GM20431 (cell line): ENCODE measurements around the gene CCDC81.
"Not testable (repeated sequence)": the region's sequence is repeated elsewhere in the genome, so short reads cannot be mapped to it uniquely, and the experiment has no call there.

Source experiments
- in situ Hi-C: fragments of 300-500 bp; cut with MseI, MboI; formaldehyde crosslinking; loops from one replicate; pipeline ENCODE4 v1.15.0; 2020; ENCODE audit warnings: low sequenced_read_pairs; ENCODE audit not compliant: unreplicated experiment

The CCDC81 gene

DNA sequence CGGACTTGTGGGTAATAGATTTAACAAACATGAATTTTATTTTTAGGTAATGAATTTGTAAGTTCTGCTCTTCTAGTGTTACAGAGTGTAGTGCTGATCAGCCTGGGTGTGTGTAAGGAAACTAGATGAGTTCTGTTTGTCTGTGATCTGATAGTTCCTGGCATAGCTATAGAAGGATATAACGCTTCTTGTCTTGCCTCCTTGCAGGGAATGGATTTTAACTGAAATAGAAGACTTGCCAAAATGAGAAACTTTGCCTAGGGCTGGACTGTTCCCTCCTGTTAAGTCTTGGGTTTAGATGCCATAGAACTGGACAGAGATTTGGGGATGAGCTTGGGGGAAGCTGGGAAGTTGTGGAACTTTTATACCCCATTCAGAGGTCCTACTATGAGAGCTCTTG lies 11.6 kb downstream of the CCDC81 start:
- in situ Hi-C loops: no loop called here

DNA sequence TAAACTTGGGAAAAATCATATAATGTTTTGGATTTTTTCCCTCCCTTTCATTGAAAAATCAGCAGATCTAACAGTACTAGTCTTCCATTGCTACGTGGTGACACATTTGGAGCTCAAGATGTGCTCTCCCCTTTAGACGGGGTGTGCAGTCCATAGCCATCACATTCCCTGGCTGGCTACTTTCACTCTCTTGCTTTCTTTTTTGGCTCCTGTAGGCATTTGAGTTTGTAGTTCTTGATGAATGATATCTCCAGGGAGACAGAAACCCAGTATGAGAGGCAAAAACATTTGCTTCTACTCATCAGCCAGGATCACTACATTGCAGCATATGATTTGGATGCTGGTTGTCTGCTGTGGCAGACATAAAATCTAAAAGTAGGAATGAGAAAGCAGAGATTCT lies 12.1 kb downstream of the CCDC81 start:
- in situ Hi-C loops: no loop called here

DNA sequence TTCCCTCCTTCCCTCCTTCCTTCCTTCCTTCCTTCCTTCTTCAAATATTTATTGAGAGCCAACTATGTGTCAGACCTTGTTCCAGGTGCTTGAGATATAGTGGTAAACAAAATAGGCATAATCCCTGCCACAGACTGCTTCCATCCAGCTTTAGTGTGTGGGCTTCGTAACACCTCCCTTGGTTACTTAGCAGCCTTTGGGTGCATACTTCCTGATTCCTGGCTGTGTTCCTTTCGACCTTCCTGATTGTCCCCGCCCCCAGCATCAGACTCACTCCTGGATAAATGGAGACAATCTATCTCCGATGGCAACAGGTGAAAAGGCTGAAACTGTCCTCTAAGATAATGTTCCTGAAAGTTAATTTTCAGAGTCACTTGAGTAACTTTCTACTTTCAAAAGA lies 13.5 kb downstream of the CCDC81 start:
- in situ Hi-C loops: no loop called here

DNA sequence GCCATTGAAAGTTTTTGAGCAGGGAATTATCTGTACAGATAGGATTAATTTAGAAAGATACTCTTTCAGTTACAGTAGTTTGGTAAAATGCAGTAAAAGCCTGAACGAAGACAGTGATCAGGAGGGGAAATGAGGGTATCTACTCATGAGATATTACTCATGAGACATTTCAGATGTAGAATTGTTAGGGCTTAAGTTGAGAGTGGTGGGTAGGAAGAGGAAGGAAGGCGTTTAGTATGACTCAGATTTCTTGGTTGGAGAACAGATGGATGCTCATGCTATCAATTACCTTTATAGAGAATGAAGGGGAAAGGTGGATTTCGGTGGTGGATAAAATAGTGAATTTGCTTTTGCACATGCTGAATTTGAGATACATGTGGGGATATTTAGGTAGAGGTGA lies 15.8 kb downstream of the CCDC81 start:
- in situ Hi-C loops: no loop called here

DNA sequence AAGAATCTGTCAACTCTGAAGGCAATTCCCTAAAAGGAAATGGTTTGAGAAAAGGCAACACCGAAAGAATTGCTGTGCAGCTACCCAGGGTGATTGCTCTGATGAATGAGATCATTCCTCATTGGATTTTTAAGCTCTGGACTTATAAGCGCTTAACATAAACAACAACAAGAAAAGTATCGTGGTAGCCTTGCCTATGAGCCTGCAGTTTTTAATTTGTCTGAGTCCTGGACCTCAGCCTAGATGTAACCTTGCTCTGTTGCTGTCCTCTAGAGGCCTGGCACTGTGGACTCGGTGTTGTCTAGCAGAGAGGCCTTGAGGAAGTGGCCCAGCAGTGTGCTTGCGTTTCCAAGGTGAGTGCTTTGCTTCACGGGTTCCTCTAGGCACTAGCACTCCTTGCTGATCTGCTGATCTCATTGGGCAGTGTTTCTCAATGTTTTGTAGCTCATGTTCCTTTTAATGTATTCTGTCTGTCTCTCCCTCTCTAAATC lies 20.4 kb downstream of the CCDC81 start:
- in situ Hi-C loops: no loop called here

DNA sequence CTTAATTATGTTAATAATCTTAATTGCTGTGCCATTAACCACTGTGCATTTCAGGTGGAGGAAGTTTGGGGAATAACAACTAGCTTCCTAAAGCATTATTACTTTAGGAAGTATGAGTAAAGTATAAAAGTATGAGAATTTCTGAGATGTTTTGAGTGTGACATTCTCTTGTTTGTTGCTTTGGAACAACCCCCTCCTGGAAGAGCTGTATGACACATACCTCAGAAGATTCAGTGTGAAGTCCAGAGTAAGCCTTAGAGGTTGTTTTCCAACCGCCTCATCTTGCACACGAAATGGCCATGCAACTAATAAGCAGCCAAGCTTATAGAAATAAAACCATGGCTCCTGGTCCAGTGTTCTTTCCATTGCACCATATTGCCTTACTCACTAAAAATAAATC lies 21.7 kb downstream of the CCDC81 start:
- in situ Hi-C loops: no loop called here

DNA sequence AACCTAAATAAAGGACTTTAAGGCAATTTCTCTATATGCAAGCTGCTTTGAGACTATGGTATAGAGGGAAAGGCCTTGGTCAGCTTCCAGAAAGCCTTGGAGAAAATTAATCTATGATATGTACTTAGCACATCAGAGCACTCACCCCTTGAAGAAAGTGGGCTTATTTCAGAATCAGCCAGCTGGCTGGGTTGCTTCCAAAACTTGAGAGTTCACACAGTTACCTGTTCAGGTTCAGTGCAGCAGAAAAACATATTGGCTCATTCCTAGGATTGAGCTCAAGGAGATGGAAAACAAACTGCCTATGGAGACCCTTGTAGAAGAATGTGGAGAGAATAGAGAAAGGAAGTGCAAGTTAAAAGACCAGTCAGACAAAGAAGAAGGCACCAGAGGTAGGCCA lies 22.7 kb downstream of the CCDC81 start:
- in situ Hi-C loops: no loop called here

DNA sequence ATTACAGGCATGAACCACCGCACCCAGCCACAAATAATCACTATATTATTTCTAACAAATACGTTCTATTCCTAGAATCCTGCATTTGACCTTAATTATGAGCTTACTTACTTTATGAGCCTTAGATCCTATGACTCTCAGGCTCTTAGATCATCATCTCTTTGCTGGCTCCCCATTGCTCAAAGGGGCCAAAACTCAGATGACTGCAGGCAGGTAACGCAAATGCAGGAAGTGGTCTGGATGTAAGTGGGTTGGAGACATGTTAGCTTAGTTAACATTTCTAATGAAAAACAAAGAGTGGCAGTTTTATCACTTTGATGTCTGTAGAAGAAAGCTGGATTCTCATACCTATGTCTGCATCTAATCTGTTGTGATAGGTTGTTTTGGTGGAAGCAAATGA lies 23.4 kb downstream of the CCDC81 start:
- in situ Hi-C loops: no loop called here

DNA sequence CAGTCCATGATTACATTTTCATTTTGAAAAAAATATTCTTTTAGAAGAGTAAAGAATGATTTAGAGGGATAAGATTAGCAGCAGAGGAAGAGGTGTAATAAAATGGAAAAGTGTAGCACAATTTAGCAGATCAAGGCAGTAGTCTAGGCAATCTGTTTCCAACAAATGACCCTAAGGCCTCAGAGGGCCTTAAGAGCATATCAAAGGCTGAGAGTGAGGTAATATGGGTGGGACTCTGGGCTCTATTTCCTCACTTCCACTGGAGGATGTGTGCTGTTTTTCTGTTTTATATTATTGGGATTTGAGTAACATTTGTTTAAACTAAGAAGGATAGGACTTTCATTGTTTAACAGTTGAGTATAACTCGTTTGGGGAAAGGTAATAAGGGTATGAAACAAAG lies 28.8 kb downstream of the CCDC81 start:
- in situ Hi-C loops: no loop called here

DNA sequence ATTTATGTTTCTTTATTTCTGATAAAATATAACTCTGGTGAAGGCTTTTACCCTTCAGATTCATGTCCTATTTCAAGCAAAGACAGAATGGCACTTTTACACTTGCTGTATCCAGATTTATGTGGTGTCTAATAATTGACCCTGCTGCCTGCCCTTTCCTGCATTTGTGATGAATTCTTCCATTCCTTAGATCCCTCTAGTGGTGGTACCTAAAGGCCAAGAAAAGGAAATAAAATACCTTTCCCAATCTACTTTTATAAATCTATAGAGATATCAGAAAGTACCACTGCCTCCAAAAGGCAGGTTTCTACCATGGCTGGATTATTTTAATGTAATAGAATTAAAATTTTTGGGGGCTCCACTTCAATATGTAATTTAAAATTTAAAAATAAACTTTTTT lies 34.2 kb downstream of the CCDC81 start:
- in situ Hi-C loops: no loop called here

DNA sequence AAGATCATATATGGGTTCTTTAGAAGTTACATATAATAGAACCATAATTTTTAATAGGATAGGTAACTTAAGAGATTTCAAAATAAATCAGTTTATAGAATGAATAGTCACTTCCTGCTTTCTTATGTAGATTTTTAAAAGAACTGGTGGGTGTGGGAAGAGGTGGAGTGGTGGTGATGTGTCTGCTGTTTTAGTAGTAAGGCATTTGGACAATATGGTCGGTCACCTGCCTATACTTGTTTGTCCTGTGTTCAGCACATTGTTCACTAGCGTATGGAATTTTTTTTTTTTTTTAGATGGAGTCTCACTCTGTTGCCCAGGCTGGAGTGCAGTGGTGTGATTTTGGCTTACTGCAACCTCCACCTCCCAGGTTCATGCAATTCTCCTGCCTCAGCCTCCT lies 39.3 kb downstream of the CCDC81 start:
- in situ Hi-C loops: no loop called here

DNA sequence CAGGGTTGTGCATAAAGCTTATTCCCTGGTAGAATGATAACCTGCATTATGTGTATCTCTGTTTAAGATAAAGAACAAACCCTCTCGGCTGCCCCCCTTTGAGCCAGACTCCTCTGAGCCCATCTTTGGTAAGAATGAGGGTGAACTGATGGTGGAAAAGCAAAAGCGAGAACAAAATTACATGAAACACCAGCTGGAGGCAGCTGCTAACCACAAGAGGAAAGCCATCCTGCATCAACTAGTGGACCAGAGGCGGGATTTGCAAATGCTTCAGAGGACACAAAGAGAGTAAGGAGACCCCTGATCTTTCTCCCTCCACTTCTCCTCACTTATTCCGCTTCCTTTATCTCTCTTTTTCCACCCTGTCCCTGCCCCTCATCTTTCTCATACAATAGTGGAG lies 40.3 kb downstream of the CCDC81 start:
- in situ Hi-C loops: no loop called here

DNA sequence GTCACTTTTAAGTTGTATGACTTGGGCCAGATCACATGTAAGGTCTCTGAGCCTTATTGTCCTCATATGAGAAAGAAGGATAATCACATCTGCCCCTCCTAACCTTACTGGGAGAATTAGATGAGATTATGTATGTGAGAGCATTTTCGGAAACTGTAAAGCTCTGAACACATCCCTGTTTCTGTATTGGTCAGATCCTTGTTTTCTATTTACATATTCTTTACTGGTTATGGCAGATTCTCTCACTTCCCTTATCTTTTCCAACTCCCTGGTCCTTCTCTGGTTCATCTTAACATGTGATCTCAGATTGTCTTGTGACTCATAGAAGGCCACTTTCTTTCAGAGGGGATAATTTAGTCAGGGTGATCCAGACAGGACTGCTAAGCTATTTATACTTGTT lies 41.8 kb downstream of the CCDC81 start:
- in situ Hi-C loops: no loop called here

DNA sequence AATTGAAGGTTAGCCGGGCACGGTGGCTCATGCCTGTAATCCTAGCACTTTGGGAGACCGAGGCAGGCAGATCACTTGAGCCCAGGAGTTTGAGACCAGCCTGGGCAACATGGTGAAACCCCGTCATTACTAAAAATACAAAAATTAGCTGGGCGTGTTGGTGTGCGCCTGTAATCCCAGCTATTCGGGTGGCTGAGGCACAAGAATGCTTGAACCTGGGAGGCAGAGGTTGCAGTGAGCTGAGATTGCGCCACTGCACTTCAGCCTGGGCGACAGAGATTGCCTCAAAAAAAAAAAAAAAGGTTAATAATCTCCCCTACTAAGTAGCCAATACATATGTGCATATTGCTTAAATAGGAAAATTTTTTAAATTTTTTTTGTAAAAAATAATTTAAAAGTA lies 42.3 kb downstream of the CCDC81 start:
- in situ Hi-C loops: not testable (repeated sequence)

DNA sequence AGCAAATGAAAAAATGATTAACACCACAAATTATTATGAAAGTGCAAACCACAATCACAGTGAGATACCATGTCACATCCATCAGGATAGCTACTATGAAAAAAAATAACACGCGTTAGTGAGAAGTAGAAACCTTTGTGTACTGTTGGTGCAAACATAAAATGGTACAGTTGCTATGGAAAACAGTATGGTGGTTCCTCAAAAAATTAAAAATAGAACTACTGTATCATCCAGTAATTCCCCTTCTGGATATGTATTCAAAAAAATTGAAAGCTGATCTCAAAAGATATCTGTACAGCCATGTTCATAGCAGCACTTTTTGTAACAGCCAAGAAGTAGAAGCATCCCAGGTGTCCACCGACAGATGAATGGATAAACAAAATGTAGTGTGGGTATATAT lies 43.4 kb downstream of the CCDC81 start:
- in situ Hi-C loops: no loop called here

DNA sequence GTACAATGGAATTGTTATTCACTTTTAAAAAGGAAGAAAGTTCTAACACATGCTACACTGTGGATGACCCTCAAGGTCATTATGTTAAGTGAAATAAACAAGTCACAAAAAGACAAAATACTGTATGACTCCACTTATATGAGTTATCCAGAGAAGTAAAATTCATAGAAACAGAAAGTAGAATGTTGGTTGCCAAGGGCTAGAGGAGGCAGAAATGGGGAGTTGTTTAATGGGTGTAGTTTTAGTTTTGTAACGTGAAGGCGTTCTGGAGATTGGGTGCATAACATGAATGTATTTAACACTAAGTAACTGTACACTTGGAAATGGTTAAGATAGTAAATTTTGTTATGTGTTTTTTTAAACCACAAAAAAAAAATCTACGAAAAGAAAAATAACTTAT lies 43.8 kb downstream of the CCDC81 start:
- in situ Hi-C loops: no loop called here

DNA sequence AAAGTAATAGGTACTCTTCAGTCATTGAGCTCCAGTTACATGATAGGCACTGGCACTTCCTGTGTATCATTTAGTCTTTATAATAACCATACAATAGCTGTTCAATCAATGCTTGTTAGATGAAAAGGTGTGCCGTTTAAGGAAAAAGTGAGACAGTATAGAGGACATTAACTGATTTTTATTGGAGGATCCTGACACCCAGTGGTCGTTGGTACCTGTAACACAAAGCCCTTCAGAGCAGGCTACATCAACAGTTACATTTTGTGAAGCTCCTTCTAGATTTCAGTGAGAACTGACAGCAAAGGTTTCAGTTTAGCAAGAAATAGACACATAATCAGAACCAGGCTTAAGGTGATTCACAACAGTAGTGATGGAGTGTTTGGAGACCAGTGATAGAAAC lies 44.2 kb downstream of the CCDC81 start:
- in situ Hi-C loops: no loop called here

DNA sequence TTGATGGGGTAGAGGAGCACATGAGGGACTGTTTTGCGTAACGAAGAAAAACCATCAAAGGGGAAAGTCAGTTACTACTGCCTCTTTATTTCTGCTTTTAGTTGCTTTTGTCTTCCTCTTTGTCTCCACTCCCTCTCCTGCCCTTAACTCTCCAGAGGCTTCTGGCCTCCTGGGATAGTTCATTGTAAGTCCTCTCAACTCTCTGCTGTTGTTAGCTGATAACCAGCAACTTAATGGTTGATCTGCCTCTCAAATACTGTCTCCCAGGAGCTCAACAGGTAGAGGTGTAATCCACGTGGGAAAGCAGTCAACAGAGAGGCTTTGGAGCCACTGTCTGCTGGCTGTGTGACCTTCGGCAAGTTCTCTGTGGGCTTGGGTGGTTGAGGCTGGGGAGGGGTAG lies 47.3 kb downstream of the CCDC81 start:
- in situ Hi-C loops: no loop called here

DNA sequence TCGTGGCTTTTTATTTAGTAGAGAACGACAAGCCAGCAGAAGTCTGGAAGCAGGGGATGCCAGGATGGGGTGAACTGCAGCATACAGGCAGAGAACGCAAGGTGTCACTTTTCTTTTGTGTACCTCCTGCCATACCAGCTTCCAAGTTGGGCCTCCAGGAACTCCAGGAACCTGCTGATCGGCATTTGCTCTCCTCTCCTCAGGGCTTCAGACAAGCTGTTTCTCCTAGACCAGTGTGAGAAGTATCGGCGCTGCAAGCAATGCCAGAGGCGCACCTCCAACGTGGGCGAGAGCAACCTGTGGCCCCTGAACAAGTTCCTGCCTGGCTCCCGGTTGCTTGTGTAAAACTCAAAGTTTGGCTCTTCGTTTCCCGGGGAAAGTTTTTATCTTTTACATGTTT lies 47.7 kb downstream of the CCDC81 start:
- in situ Hi-C loops: no loop called here

DNA sequence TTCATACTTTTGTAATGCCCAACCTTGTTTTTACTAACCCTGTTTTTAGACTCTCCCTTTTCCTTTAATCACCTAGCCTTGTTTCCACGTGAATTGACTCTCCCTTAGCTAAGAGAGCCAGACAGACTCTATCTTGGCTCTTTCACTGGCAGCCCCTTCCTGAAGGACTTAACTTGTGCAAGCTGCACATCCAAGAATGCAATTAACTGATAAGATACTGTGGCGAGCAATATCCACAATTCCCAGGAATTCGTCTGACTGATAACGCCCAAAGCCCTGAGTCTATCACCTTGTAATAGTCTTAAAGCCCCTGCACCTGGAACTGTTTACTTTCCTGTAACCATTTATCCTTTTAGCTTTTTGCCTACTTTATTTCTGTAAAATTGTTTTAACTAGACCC lies 48.8 kb downstream of the CCDC81 start:
- in situ Hi-C loops: not testable (repeated sequence)

DNA sequence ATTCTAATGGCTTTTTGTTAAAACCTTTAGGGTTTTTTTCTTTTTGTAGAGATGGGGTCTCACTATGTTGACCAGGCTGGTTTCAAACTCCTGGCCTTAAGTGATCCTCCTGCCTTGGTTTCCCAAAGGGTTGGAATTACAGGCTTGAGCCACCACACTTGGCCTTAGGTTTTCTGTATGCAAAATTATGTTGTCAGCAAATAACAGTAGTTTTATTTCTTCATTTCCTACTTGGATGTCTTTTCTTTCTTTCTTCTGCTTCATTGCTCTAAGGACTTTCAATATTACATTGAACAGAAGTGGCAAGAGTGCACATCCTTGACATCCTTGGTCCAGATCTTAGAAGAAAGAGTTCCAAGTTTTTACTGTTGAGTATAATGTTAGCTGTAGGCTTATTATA lies 52.8 kb downstream of the CCDC81 start:
- in situ Hi-C loops: no loop called here

DNA sequence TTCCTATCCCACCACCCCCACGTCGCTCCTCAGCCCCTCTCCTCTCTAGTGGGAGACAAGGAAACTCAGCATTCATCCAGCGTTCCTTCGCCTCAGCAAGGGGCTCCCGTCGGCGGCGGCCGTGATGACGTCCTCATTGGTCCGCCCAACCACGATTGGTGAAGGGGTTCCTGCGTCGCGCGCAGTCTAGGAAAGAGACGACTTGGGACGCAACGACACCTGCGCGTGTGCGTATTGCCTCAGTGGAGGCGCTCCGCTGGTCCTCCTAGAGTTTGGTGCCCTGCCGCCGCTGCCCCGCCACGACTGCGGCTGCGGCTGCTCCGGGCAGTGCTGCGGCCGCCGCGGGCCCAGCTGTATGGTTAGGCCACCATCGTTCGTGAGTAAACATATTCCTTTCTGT lies 56.6 kb downstream of the CCDC81 start:
- in situ Hi-C loops: no loop called here
